Lower leg skin (tissue), 4 donors: ENCODE results near the gene ALDH1A1. TPM values are rescaled to one million over a fixed set of nuclear protein-coding genes. Genes with fewer than 3 reads are reported as not detected.

Experiments
- DNase-seq, 2 donors: peaks; one replicate each; pipeline ENCODE4 v3.0.0-alpha.2; 2019; ENCODE audit warnings: low spot score in 2 of 2
- H3K4me3 ChIP-seq: fragments of 200-600 bp; sonication (generic); 2 replicates; pipeline ENCODE4 v1.5.1; 2017; ENCODE audit warnings: mild to moderate bottlenecking, low read depth; ENCODE audit not compliant: poor library complexity, severe bottlenecking
- POLR2A ChIP-seq, 2 donors: fragments of 450-650 bp; IDR thresholded peaks; one replicate each; pipeline ENCODE4 v1.6.1; 2016 to 2017; ENCODE audit warnings: antibody characterized with exemption in 2 of 2, mild to moderate bottlenecking in 1 of 2, moderate library complexity in 1 of 2
- WGBS, 2 donors: methylation state at CpG; one replicate each; pipeline ENCODE4 v1.1.5; 2018; 5-methylcytosine and 5-hydroxymethylcytosine counted together
- intact Hi-C: fragments of 100-400 bp; cut with DNase I; formaldehyde crosslinking; loops from one replicate; pipeline ENCODE4 v1.15.0; 2023; ENCODE audit warnings: low total_unique reads
- total RNA-seq, 4 donors: library from RNA; depleted of rRNA; stranded (reverse); fragments of >200 nt; gene quantifications; one replicate each; pipeline ENCODE4 v1.1.0, GENCODE V29; 2016
- TF ChIP-seq, protein P1 (sequence below), 3 donors: fragments of 450-650 bp; IDR thresholded peaks; one replicate each; pipeline ENCODE4 v1.5.1; 2016; ENCODE audit warnings: antibody characterized with exemption in 3 of 3, mild to moderate bottlenecking in 3 of 3, moderate library complexity in 2 of 3

Gene ALDH1A1
- total RNA-seq, 4 donors from 2014 or later: 8.8 to 18.5 (median 13.1) TPM

DNA sequence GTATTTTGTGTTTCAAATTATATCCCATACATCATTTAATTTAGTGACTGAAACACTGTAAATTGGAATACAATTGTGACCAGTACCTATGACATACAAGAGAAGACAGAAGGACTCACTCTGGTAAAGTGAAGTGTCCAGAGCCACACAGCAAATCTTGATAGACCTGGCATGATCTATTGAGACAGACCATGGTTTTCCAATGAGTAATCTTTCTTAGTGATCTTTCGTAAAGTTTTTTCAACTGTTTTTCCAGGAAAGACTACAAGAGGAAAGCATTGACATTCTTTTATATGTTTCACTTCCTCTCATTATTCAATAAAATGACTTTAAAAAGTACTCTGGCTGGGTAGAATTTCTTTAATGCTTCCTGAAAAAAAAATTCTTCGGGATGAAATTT lies 43.3 kb upstream of the ALDH1A1 start:
- TF ChIP-seq, protein P1, sequence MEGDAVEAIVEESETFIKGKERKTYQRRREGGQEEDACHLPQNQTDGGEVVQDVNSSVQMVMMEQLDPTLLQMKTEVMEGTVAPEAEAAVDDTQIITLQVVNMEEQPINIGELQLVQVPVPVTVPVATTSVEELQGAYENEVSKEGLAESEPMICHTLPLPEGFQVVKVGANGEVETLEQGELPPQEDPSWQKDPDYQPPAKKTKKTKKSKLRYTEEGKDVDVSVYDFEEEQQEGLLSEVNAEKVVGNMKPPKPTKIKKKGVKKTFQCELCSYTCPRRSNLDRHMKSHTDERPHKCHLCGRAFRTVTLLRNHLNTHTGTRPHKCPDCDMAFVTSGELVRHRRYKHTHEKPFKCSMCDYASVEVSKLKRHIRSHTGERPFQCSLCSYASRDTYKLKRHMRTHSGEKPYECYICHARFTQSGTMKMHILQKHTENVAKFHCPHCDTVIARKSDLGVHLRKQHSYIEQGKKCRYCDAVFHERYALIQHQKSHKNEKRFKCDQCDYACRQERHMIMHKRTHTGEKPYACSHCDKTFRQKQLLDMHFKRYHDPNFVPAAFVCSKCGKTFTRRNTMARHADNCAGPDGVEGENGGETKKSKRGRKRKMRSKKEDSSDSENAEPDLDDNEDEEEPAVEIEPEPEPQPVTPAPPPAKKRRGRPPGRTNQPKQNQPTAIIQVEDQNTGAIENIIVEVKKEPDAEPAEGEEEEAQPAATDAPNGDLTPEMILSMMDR (IDR thresholded peaks at IDR 0.05): no peak
- no peak for TF ChIP-seq POLR2A (IDR thresholded peaks at IDR 0.05)
- 68 to 75% methylated on average over 2 of the region's 2 CpGs for WGBS, 2 donors
- no peak overlapping the region for H3K4me3 ChIP-seq
- intact Hi-C loops: no loop called here
- no peak for DNase-seq

DNA sequence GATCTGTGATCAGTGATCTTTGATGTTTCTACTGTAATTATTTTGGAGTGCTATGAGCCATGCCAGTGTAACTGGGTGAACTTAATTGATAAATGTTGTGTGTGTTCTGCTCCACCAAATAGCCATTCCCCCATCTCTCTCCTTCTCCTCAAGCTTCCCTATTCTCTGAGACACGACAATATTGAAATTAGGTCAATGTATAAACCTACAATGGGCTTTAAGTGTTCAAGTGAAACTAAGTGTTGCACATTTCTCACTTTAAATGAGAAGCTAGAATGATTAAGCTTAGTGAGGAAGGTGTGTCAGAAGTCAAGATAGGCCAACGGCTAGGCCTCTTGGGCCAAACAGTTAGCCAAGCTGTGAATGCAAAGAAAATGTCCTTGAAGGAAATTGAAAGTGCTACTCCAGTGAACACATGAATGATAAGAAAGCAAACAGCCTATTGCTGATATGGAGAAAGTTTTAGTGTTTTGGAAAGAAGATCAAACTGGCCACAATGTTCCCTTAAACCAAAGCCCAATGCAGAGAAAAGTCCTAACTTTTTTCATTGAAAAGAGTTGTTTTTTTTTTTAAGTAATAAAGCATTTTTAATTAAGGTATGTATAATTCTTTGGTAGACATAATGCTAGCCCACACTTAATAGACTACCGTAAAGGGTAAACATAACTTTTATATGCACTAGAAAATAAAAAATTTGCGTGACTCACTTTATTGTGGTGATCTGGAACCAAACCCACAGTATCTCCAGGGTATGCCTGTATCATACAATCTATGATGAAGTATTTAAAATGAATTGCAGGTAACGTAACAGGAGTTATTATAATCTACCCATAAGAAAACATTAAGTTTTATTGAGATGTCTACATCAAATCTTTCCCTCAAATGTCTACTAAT lies 42.5 kb upstream of the ALDH1A1 start:
- no peak for DNase-seq
- TF ChIP-seq POLR2A (IDR thresholded peaks at IDR 0.05): no peak
- TF ChIP-seq, protein P1 (IDR thresholded peaks at IDR 0.05): no peak
- intact Hi-C loops: no loop called here
- no peak overlapping the region for H3K4me3 ChIP-seq
- WGBS, 2 donors: 81 to 83% methylated on average over 5 of the region's 5 CpGs

DNA sequence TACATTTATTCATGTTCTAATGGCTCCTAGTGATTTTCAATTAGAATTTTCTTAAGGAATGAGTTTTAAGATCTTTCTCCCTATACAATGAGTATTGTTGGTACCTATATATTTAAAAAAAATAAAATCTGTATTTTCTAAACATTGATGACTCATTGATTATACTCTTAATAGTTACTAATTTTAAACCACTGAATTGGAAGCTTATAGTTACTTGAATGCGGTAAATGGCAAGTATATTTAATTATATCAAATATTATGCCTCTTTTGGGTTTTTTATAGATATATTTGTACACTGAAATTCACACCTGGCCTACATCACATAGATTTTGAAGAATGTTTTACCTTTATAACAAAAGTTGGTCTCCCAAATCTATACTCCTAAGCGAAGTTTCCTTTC lies 38.9 kb upstream of the ALDH1A1 start:
- intact Hi-C loops: no loop called here
- no peak overlapping the region for H3K4me3 ChIP-seq
- DNase-seq: no peak
- TF ChIP-seq, protein P1 (IDR thresholded peaks at IDR 0.05): no peak
- no peak for TF ChIP-seq POLR2A (IDR thresholded peaks at IDR 0.05)
- 97 to 98% methylated on average over 2 of the region's 2 CpGs for WGBS, 2 donors

DNA sequence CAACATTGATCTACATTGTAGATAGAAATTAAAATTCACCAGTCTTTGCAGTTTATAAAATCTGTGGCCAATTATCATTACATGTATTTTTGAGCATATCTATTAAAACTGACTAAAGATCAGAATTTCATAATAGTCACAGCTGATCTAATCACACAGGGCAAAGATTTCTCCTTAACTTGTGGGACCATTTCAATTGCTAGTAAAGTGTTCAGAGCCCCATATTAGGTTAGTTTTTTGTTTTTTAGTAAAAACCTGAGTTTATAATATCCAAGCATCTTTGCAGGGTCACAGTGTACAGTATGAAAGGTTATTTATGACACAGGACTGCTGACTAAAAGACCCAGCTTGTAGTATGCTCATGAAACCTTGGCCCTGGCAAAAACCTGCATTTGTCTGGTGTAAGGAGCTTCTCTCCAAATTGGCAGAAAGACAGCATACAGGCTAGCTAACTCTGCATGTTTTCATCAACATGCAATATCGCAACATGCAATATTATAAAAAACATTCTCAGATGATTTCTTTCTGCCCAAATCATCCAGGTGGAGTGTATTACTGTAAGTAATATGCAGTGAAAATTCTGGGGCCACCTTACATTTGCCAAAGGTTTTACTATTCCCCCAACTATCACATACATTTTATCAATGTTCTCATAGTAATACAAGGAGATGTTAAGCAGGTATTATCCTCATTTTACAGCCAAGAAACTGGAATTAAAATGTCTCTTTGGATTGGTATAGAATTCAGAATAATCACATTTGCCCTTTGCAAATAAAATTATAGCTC lies 37.7 kb upstream of the ALDH1A1 start:
- intact Hi-C loops: no loop called here
- TF ChIP-seq, protein P1 (IDR thresholded peaks at IDR 0.05): no peak
- no peak for TF ChIP-seq POLR2A (IDR thresholded peaks at IDR 0.05)
- DNase-seq: no peak
- no peak overlapping the region for H3K4me3 ChIP-seq
- WGBS, 2 donors: 71 to 72% methylated on average over 1 of the region's 1 CpG

DNA sequence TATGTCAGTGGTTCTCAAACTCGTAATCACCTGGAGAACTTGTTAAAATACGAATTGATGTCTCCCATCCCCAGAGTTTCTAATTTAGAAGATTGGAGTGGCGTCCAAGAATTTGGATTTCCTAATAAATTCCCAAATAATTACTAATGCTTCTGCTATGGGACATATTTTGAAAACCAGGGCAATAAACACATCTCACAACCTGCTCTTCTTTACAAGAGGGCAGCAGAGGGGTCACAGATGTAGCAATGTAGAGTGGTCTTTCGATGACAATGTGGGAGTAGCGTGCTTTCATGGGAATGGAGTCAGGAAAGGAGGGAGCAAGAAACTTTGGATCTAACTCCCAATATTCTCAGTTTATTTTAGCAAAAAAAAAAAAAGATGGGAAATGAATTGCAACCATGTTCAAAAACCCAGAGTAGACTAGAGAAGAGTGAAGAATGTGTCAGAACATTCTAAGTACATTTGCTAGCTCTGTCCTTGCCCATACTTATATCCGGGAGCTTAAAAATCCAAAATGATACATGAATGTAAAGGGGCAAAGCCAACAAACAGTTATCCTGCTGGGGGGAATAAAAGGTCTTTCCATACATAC lies 33.8 kb upstream of the ALDH1A1 start:
- WGBS, 2 donors: 91 to 92% methylated on average over 6 of the region's 6 CpGs
- H3K4me3 ChIP-seq: no peak overlapping the region
- TF ChIP-seq, protein P1 (IDR thresholded peaks at IDR 0.05): no peak
- TF ChIP-seq POLR2A (IDR thresholded peaks at IDR 0.05): no peak
- DNase-seq: no peak
- intact Hi-C loops: no loop called here
